Lower lobe of right lung (tissue), 2 donors: ENCODE data around the gene TENM3. TPM values are rescaled to one million over a fixed set of nuclear protein-coding genes. Genes with fewer than 3 reads are reported as not detected.

Experiments
- ATAC-seq, 2 donors: fragments of 200-7000 bp; cut with Tn5 transposase; one replicate each; pipeline ENCODE4 v1.9.1; 2020 to 2022; ENCODE audit warnings: mild to moderate bottlenecking in 2 of 2, moderate library complexity in 2 of 2
- DNase-seq: peaks from one replicate; pipeline ENCODE4 v3.0.0-alpha.2; 2020
- H3K27ac ChIP-seq: fragments of 200-600 bp; one replicate; pipeline ENCODE4 v1.8.0; 2022
- H3K27me3 ChIP-seq: fragments of 200-600 bp; one replicate; pipeline ENCODE4 v1.8.0; 2022; ENCODE audit warnings: low read depth
- H3K36me3 ChIP-seq: fragments of 200-600 bp; one replicate; pipeline ENCODE4 v1.8.0; 2022; ENCODE audit warnings: mild to moderate bottlenecking
- H3K4me1 ChIP-seq: fragments of 200-600 bp; one replicate; pipeline ENCODE4 v1.8.0; 2022
- H3K4me3 ChIP-seq: fragments of 200-600 bp; one replicate; pipeline ENCODE4 v1.8.0; 2022; ENCODE audit warnings: mild to moderate bottlenecking
- H3K9me3 ChIP-seq: fragments of 200-600 bp; one replicate; pipeline ENCODE4 v1.8.0; 2022
- CTCF ChIP-seq: fragments of 200-600 bp; IDR thresholded peaks from one replicate; pipeline ENCODE4 v1.8.0; 2022; ENCODE audit warnings: antibody characterized with exemption, mild to moderate bottlenecking
- intact Hi-C: fragments of 100-400 bp; cut with DNase I; formaldehyde crosslinking; loops from one replicate; pipeline ENCODE4 v1.11.0; 2022
- total RNA-seq: library from RNA; stranded (reverse); fragmentation: NEBNext Ultra II Directional; extraction: Animal tissue kit (Norgen Biotek cat#: 25700); gene quantifications from one replicate; pipeline ENCODE4 v1.2.1, GENCODE V29; 2021
- donor health status: DM: no; HTN: yes; CAD: no; lungs with severe emphysema.

TENM3 gene
- total RNA-seq, 1 donor from 2014 or later: 1.9 TPM

GRCh38 chr4:182405087-182405486, 161.9 kb downstream of the TENM3 start:
- no peak for TF ChIP-seq CTCF
- no peaks in the 10 kb centered on the region for H3K36me3 ChIP-seq
- H3K27me3 ChIP-seq: no peaks in the 10 kb centered on the region
- H3K9me3 ChIP-seq: no peaks in the 10 kb centered on the region
- intact Hi-C loops: no loop called here
- H3K4me1 ChIP-seq: no peaks in the 10 kb centered on the region
- H3K27ac ChIP-seq: no peak overlapping the region
- ATAC-seq (no peak), DNase-seq (no peak)
- no peak overlapping the region for H3K4me3 ChIP-seq

- no peaks in the 10 kb centered on the region for H3K36me3 ChIP-seq
- no peaks in the 10 kb centered on the region for H3K4me1 ChIP-seq
- DNase-seq: no peak
- H3K9me3 ChIP-seq: peaks cover 7% of the 10 kb centered on the region
- TF ChIP-seq CTCF: no peak
- no peak overlapping the region for H3K27ac ChIP-seq
- ATAC-seq: no peak
- H3K27me3 ChIP-seq: no peaks in the 10 kb centered on the region
- H3K4me3 ChIP-seq: no peak overlapping the region
- intact Hi-C loops: no loop called here
These were observed 166.1 kb downstream of the TENM3 start for GRCh38 chr4:182409271-182409670.

GRCh38 chr4:182411391-182411790, 168.2 kb downstream of the TENM3 start:
- intact Hi-C loops: no loop called here
- TF ChIP-seq CTCF: no peak
- no peaks in the 10 kb centered on the region for H3K4me1 ChIP-seq
- no peaks in the 10 kb centered on the region for H3K27me3 ChIP-seq
- peaks cover 7% of the 10 kb centered on the region for H3K9me3 ChIP-seq
- ATAC-seq (no peak), DNase-seq (no peak)
- no peak overlapping the region for H3K27ac ChIP-seq
- H3K36me3 ChIP-seq: no peaks in the 10 kb centered on the region
- no peak overlapping the region for H3K4me3 ChIP-seq

GRCh38 chr4:182413550-182413949, 170.3 kb downstream of the TENM3 start:
- no peaks in the 10 kb centered on the region for H3K4me1 ChIP-seq
- intact Hi-C loops: no loop called here
- no peaks in the 10 kb centered on the region for H3K27me3 ChIP-seq
- no peak for TF ChIP-seq CTCF
- no peaks in the 10 kb centered on the region for H3K36me3 ChIP-seq
- H3K4me3 ChIP-seq: no peak overlapping the region
- ATAC-seq: no peak
- no peak overlapping the region for H3K27ac ChIP-seq
- DNase-seq: no peak
- peaks cover 7% of the 10 kb centered on the region for H3K9me3 ChIP-seq

- H3K4me1 ChIP-seq: no peaks in the 10 kb centered on the region
- peaks cover 7% of the 10 kb centered on the region for H3K9me3 ChIP-seq
- no peaks in the 10 kb centered on the region for H3K27me3 ChIP-seq
- ATAC-seq (no peak), DNase-seq (no peak)
- TF ChIP-seq CTCF: no peak
- no peaks in the 10 kb centered on the region for H3K36me3 ChIP-seq
- H3K4me3 ChIP-seq: no peak overlapping the region
- H3K27ac ChIP-seq: no peak overlapping the region
- intact Hi-C loops: no loop called here
These were observed 171.9 kb downstream of the TENM3 start for GRCh38 chr4:182415116-182415515.

- Histone ChIP-seq H3K36me3 (no peaks in the 10 kb centered on the region), H3K9me3 (peaks cover 7% of the 10 kb centered on the region), H3K4me3 (no peak overlapping the region), H3K27me3 (no peaks in the 10 kb centered on the region), H3K4me1 (no peaks in the 10 kb centered on the region), H3K27ac (no peak overlapping the region)
- intact Hi-C loops: no loop called here
- ATAC-seq (no peak), DNase-seq (no peak)
- TF ChIP-seq CTCF: no peak
These were observed 172.9 kb downstream of the TENM3 start for GRCh38 chr4:182416067-182416466.
